Body of pancreas (tissue), 4 donors: ENCODE measurements around the gene YEATS4.

Source experiments
- POLR2A ChIP-seq, 3 donors: fragments of 450-650 bp; IDR thresholded peaks; one replicate each; pipeline ENCODE4 v1.6.1; 2016; ENCODE audit warnings: antibody characterized with exemption in 3 of 3, mild to moderate bottlenecking in 2 of 3
- TF ChIP-seq, protein P1 (sequence below), 7 experiments: fragments of 450-650 bp in 4 of 7; fragments of 200-600 bp in 3 of 7; sonication (generic) in 3 of 7; IDR thresholded peaks; one replicate each; pipeline ENCODE4 v1.5.1; 2016 to 2019; ENCODE audit warnings: antibody characterized with exemption in 7 of 7

DNA sequence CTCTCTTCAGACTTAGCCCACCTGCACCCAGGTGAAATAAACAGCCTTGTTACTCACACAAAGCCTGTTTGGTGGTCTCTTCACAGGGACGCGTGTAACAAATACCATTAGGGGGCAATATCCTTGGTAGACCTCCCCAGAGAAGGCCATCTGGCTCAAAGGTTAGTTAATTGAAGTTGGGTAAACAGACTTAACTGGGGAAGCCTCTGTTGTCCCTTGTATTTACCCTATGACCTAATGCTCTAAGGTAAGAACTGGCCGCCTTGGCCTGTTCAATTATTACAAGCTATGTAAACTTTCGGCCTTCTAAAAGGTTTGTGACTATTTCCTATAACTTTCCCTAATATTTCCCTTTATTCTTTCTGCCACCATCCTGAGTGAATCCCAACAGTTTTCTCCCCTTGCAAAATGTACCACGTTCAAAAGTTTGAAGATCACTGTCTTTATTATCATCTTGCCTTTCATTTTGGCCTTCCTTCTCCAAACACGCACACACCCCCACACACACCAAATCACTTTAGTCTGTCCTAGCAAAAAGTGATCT is 26.7 kb upstream of the YEATS4 start:
- TF ChIP-seq, protein P1, sequence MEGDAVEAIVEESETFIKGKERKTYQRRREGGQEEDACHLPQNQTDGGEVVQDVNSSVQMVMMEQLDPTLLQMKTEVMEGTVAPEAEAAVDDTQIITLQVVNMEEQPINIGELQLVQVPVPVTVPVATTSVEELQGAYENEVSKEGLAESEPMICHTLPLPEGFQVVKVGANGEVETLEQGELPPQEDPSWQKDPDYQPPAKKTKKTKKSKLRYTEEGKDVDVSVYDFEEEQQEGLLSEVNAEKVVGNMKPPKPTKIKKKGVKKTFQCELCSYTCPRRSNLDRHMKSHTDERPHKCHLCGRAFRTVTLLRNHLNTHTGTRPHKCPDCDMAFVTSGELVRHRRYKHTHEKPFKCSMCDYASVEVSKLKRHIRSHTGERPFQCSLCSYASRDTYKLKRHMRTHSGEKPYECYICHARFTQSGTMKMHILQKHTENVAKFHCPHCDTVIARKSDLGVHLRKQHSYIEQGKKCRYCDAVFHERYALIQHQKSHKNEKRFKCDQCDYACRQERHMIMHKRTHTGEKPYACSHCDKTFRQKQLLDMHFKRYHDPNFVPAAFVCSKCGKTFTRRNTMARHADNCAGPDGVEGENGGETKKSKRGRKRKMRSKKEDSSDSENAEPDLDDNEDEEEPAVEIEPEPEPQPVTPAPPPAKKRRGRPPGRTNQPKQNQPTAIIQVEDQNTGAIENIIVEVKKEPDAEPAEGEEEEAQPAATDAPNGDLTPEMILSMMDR (IDR thresholded peaks at IDR 0.05), result no peak
- TF ChIP-seq POLR2A (IDR thresholded peaks at IDR 0.05), result peak in 1 of 3 donors; percentile 7
